Adrenal gland (tissue), 5 donors: ENCODE data around the gene POLR1G.

ENCODE experiments used
- CTCF ChIP-seq, 6 experiments: fragments of 450-650 bp in 4 of 6; fragments of 200-600 bp in 2 of 6; sonication (generic) in 1 of 6; IDR thresholded peaks; 1 replicate in 5 of 6; 2 replicates in 1 of 6; pipeline versions ENCODE4 v1.5.1 to v1.8.0; 2016 to 2021; ENCODE audit warnings: antibody characterized with exemption in 6 of 6, mild to moderate bottlenecking in 2 of 6, moderate library complexity in 1 of 6
- POLR2A ChIP-seq, 2 donors: fragments of 450-650 bp; IDR thresholded peaks; one replicate each; pipeline ENCODE4 v1.6.1; 2017; ENCODE audit warnings: antibody characterized with exemption in 2 of 2, mild to moderate bottlenecking in 2 of 2, moderate library complexity in 1 of 2
- donor health status: DM: no; HTN: no; CAD: no.

GRCh38 chr19:45357445-45357783, 49.0 kb upstream of the POLR1G start:
- TF ChIP-seq POLR2A (IDR thresholded peaks at IDR 0.05) (no peak), CTCF (IDR thresholded peaks at IDR 0.05) (no peak)
